GM19023 (cell line): ENCODE data around the gene CCL20.
"Not testable (repeated sequence)": the region's sequence is repeated elsewhere in the genome, so short reads cannot be mapped to it uniquely, and the experiment has no call there.

Experiments
- ATAC-seq: cut with Tn5 transposase; IDR thresholded peaks from one replicate; pipeline ENCODE4 v1.9.1; 2021; ENCODE audit warnings: mild to moderate bottlenecking, moderate library complexity; ENCODE audit not compliant: unreplicated experiment

Gene CCL20

GRCh38 chr2:227829337-227829736, 15.7 kb downstream of the CCL20 start:
- no peak for ATAC-seq

- no peak for ATAC-seq
Measured at GRCh38 chr2:227834423-227834822, 20.8 kb downstream of the CCL20 start.

- ATAC-seq = no peak
Measured at GRCh38 chr2:227834916-227835650, 21.4 kb downstream of the CCL20 start.

- not testable (repeated sequence) for ATAC-seq
Measured at GRCh38 chr2:227839339-227840129, 25.9 kb downstream of the CCL20 start.

GRCh38 chr2:227846831-227847230, 33.2 kb downstream of the CCL20 start:
- ATAC-seq = no peak

GRCh38 chr2:227848146-227848545, 34.5 kb downstream of the CCL20 start:
- no peak for ATAC-seq

- ATAC-seq = peak; percentile 71
Measured at GRCh38 chr2:227848586-227848985, 34.9 kb downstream of the CCL20 start.

- ATAC-seq = no peak
Measured at GRCh38 chr2:227849906-227850305, 36.3 kb downstream of the CCL20 start.

GRCh38 chr2:227853204-227853629, 39.6 kb downstream of the CCL20 start:
- ATAC-seq = no peak

- ATAC-seq = no peak
Measured at GRCh38 chr2:227853765-227854271, 40.2 kb downstream of the CCL20 start.

- ATAC-seq = no peak
Measured at GRCh38 chr2:227855440-227855839, 41.8 kb downstream of the CCL20 start.

GRCh38 chr2:227856697-227857096, 43.1 kb downstream of the CCL20 start:
- ATAC-seq = no peak

GRCh38 chr2:227860221-227860641, 46.6 kb downstream of the CCL20 start:
- ATAC-seq = no peak

- ATAC-seq = no peak
Measured at GRCh38 chr2:227861011-227861410, 47.4 kb downstream of the CCL20 start.

GRCh38 chr2:227862227-227862740, 48.6 kb downstream of the CCL20 start:
- ATAC-seq = no peak

- no peak for ATAC-seq
Measured at GRCh38 chr2:227862741-227863588, 49.3 kb downstream of the CCL20 start.

- ATAC-seq = no peak
Measured at GRCh38 chr2:227864161-227864756, 50.6 kb downstream of the CCL20 start.

GRCh38 chr2:227865291-227865690, 51.6 kb downstream of the CCL20 start:
- no peak for ATAC-seq
